ENCODE measurements around the gene POLR2E.

DNA sequence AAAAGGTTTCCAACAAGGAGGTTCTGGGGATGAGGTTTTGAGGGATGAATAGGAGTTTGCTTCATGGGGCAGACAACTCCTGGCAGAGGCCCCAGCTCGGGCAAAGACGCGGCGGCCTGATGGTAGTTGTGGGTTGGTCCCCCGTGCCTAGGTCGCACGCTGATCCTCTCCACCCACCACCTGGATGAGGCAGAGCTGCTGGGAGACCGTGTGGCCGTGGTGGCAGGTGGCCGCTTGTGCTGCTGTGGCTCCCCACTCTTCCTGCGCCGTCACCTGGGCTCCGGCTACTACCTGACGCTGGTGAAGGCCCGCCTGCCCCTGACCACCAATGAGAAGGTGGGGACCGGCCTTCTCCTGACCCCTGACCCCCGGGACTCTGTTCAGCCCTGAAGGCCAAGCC is 43.4 kb downstream of the POLR2E start:
- TF ChIP-seq CTCF (IDR thresholded peaks at IDR 0.05) = no peak
- no peak for TF ChIP-seq POLR2A (IDR thresholded peaks at IDR 0.05)
